Adrenal gland (tissue), 12 donors: Measurements from ENCODE around the gene ABCC2. TPM values are rescaled to one million over a fixed set of nuclear protein-coding genes. Genes with fewer than 3 reads are reported as not detected.

Experiments
- DNase-seq, 7 donors: peaks; one replicate each; pipeline ENCODE4 v3.0.0-alpha.2; 2019 to 2020
- H3K27ac ChIP-seq, 5 donors: fragments of 200-600 bp; sonication (generic) in 4 of 5; 1 replicate in 3 of 5; 2 replicates in 2 of 5; pipeline versions ENCODE4 v1.5.1 to v1.8.0; 2016 to 2020; ENCODE audit warnings: mild to moderate bottlenecking in 1 of 5
- H3K27me3 ChIP-seq: fragments of 200-600 bp; 2 replicates; pipeline ENCODE4 v1.8.0; 2021
- H3K36me3 ChIP-seq, 2 donors: fragments of 200-600 bp; replicated peaks in 1 of 2; 1 replicate in 1 of 2; 2 replicates in 1 of 2; pipeline versions ENCODE4 v1.5.1 to v1.8.0; 2018 to 2022
- H3K4me1 ChIP-seq, 2 donors: fragments of 200-600 bp; replicated peaks in 1 of 2; 1 replicate in 1 of 2; 2 replicates in 1 of 2; pipeline versions ENCODE4 v1.5.1 to v1.8.0; 2018 to 2021
- H3K4me3 ChIP-seq, 4 donors: fragments of 200-600 bp; sonication (generic) in 3 of 4; one replicate each; pipeline ENCODE4 v1.5.1; 2016 to 2018
- H3K9me3 ChIP-seq, 3 donors: fragments of 200-600 bp; sonication (generic) in 1 of 3; replicated peaks in 1 of 3; 1 replicate in 2 of 3; 2 replicates in 1 of 3; pipeline versions ENCODE4 v1.5.1 to v1.8.0; 2016 to 2021
- CTCF ChIP-seq, 6 experiments: fragments of 450-650 bp in 4 of 6; fragments of 200-600 bp in 2 of 6; sonication (generic) in 1 of 6; IDR thresholded peaks; 1 replicate in 5 of 6; 2 replicates in 1 of 6; pipeline versions ENCODE4 v1.5.1 to v1.8.0; 2016 to 2021; ENCODE audit warnings: antibody characterized with exemption in 6 of 6, mild to moderate bottlenecking in 2 of 6, moderate library complexity in 1 of 6
- POLR2A ChIP-seq, 2 donors: fragments of 450-650 bp; IDR thresholded peaks; one replicate each; pipeline ENCODE4 v1.6.1; 2017; ENCODE audit warnings: antibody characterized with exemption in 2 of 2, mild to moderate bottlenecking in 2 of 2, moderate library complexity in 1 of 2
- WGBS, 4 donors: extraction: QIAGEN DNeasy Blood & Tissue Kit in 2 of 4; methylation state at CpG; one replicate each; pipeline versions ENCODE4 v1.1.5 to v1.1.7; 2013 to 2017; 5-methylcytosine and 5-hydroxymethylcytosine counted together
- intact Hi-C, 2 donors: fragments of 100-400 bp; cut with DNase I; formaldehyde crosslinking; loops; one replicate each; pipeline versions ENCODE4 v1.14.1 to v1.15.0; 2022 to 2023
- polyA plus RNA-seq, 3 donors: library from polyadenylated mRNA; stranded (reverse); fragments of 200-250 nt in 2 of 3; fragments of 350-450 nt in 1 of 3; fragmentation: Illumina TruSeq in 1 of 3; extraction: RNeasy Lipid Tissue Mini Kit (QIAGEN cat#74804) in 1 of 3; gene quantifications; one replicate each; pipeline ENCODE4 v1.2.3, GENCODE V29; 2013 to 2014
- total RNA-seq, 9 donors: library from RNA; depleted of rRNA in 4 of 9; stranded (reverse); fragments of >200 nt in 4 of 9; fragments of 120-200 nt in 1 of 9; fragmentation: NEBNext Ultra II Directional in 1 of 9; extraction: Animal tissue kit (Norgen Biotek cat#: 25700) in 1 of 9; gene quantifications; one replicate each; pipeline versions ENCODE4 v1.1.0 to v1.2.4, GENCODE V29; 2013 to 2023
- donor health status: healthy with polysubstance abuse.
- donor health status: Bipolar disorder and iron deficiency.
- donor health status: DM: yes; HTN: yes; CAD: no.
- donor health status: DM: no; HTN: no; CAD: no.
- donor health status: DM: no; HTN: no; CAD: no.
- donor health status: DM: yes; HTN: yes; CAD: no.

ABCC2 gene
- total and polyA plus RNA-seq, 12 donors = 0.55 to 2.1 (median 0.81) TPM

DNA sequence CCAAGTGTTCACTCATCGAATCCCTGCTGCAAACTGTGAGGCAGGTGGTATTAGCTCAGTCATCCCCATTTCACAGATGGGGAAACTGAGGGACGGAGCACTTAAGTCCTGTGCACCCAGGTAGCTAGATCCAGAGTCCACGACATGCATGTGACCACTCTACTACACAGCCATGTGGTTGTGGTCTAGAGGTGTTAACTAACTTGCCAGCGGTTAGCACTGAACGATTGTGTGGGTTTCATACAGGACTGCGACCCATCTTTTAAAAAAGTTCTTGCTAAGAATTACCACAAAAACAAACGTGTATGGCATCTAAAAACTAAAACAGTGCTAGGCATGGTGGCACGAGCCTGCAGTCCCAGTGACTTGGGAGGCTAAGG lies 16.1 kb upstream of the ABCC2 start:
- H3K27me3 ChIP-seq = no peaks in the 10 kb centered on the region
- no peak overlapping the region for H3K27ac ChIP-seq
- H3K9me3 ChIP-seq = no peaks in the 10 kb centered on the region
- H3K4me1 ChIP-seq = no peaks in the 10 kb centered on the region
- no peak overlapping the region for H3K4me3 ChIP-seq
- intact Hi-C loops = no loop called here
- 69 to 74% (median 71%) methylated on average over 8 of the region's 8 CpGs for WGBS, 4 donors
- no peaks in the 10 kb centered on the region for H3K36me3 ChIP-seq
- no peak for DNase-seq
- no peak for TF ChIP-seq CTCF (IDR thresholded peaks at IDR 0.05)
- no peak for TF ChIP-seq POLR2A (IDR thresholded peaks at IDR 0.05)

GRCh38 chr10:99767901-99768300 lies 14.5 kb upstream of the ABCC2 start:
- Histone ChIP-seq H3K9me3 (no peaks in the 10 kb centered on the region), H3K27ac (no peak overlapping the region), H3K4me3 (no peak overlapping the region), H3K36me3 (no peaks in the 10 kb centered on the region), H3K27me3 (no peaks in the 10 kb centered on the region), H3K4me1 (no peaks in the 10 kb centered on the region)
- TF ChIP-seq POLR2A (IDR thresholded peaks at IDR 0.05) = no peak
- TF ChIP-seq CTCF (IDR thresholded peaks at IDR 0.05) = no peak
- WGBS, 4 donors = 69 to 71% (median 70%) methylated on average over 5 of the region's 5 CpGs
- intact Hi-C loops = no loop called here
- no peak for DNase-seq

- TF ChIP-seq POLR2A (IDR thresholded peaks at IDR 0.05) (no peak), CTCF (IDR thresholded peaks at IDR 0.05) (no peak)
- intact Hi-C loops = no loop called here
- no peaks in the 10 kb centered on the region for H3K9me3 ChIP-seq
- WGBS, 4 donors = 62 to 86% (median 71%) methylated on average over 2 of the region's 2 CpGs
- no peak overlapping the region for H3K4me3 ChIP-seq
- H3K4me1 ChIP-seq = no peaks in the 10 kb centered on the region
- no peaks in the 10 kb centered on the region for H3K36me3 ChIP-seq
- H3K27me3 ChIP-seq = no peaks in the 10 kb centered on the region
- H3K27ac ChIP-seq = no peak overlapping the region
- no peak for DNase-seq
Measured at GRCh38 chr10:99768556-99768955, 13.9 kb upstream of the ABCC2 start.

DNA sequence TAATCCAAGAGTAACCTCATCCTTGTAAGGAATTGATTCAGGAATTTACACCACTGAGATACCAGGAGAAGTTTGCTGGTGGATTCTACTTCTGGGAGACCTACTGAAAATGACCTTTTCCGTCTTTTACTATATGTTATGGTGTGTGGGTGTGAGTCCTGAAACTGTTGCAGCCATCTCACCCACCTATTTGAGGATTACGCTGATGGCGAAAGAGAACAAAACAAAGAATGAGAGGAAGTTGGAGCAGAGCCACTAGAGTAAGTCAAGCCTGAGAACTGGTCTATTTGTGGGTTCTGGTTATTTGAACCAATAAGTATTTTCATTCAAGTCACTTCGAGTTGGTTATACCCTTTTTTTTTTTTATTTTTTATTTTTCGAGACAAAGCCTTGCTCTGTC lies 12.7 kb upstream of the ABCC2 start:
- Histone ChIP-seq H3K4me1 (no peaks in the 10 kb centered on the region), H3K4me3 (no peak overlapping the region), H3K9me3 (no peaks in the 10 kb centered on the region), H3K36me3 (no peaks in the 10 kb centered on the region), H3K27ac (no peak overlapping the region), H3K27me3 (no peaks in the 10 kb centered on the region)
- TF ChIP-seq CTCF (IDR thresholded peaks at IDR 0.05) (no peak), POLR2A (IDR thresholded peaks at IDR 0.05) (no peak)
- 87 to 88% (median 88%) methylated on average over 5 of the region's 5 CpGs for WGBS, 4 donors
- intact Hi-C loops = no loop called here
- DNase-seq = no peak
